Effector memory CD4-positive, alpha-beta T cell (primary cell): ENCODE results near the gene ARHGAP1.

Source experiments
- DNase-seq, 3 donors: peaks; one replicate each; pipeline ENCODE4 v3.0.0-alpha.2; 2020
- H3K27ac ChIP-seq: 2 replicates; pipeline ENCODE4 v1.7.0; 2013; ENCODE audit warnings: mild to moderate bottlenecking, low read length, moderate library complexity; ENCODE audit not compliant: insufficient read depth, poor library complexity, severe bottlenecking
- H3K27me3 ChIP-seq: replicated peaks from 2 replicates; pipeline ENCODE4 v1.7.0; 2013; ENCODE audit warnings: mild to moderate bottlenecking, low read length; ENCODE audit not compliant: insufficient read depth, control insufficient read depth, poor library complexity, severe bottlenecking
- H3K36me3 ChIP-seq: 2 replicates; pipeline ENCODE4 v1.7.0; 2013; ENCODE audit warnings: mild to moderate bottlenecking, low read length, moderate library complexity; ENCODE audit not compliant: control insufficient read depth, insufficient read depth
- H3K4me1 ChIP-seq: 2 replicates; pipeline ENCODE4 v1.7.0; 2013; ENCODE audit warnings: low read length, mild to moderate bottlenecking; ENCODE audit not compliant: control insufficient read depth, insufficient read depth, poor library complexity, severe bottlenecking
- H3K4me3 ChIP-seq: 2 replicates; pipeline ENCODE4 v1.7.0; 2013; ENCODE audit warnings: low read length, low read depth, mild to moderate bottlenecking; ENCODE audit not compliant: insufficient read depth, poor library complexity, severe bottlenecking
- H3K9me3 ChIP-seq: 2 replicates; pipeline ENCODE4 v1.7.0; 2013; ENCODE audit warnings: mild to moderate bottlenecking, low read length, moderate library complexity; ENCODE audit not compliant: control insufficient read depth

Gene ARHGAP1

GRCh38 chr11:46649180-46649738, 51.2 kb downstream of the ARHGAP1 start:
- no peak for DNase-seq
- Histone ChIP-seq H3K4me1 (no peaks in the 10 kb centered on the region), H3K9me3 (no peaks in the 10 kb centered on the region), H3K36me3 (peaks cover 75% of the 10 kb centered on the region), H3K27me3 (no peaks in the 10 kb centered on the region), H3K27ac (no peak overlapping the region), H3K4me3 (no peak overlapping the region)

GRCh38 chr11:46643986-46644385, 56.4 kb downstream of the ARHGAP1 start:
- H3K27me3 ChIP-seq: no peaks in the 10 kb centered on the region
- H3K36me3 ChIP-seq: peaks cover 49% of the 10 kb centered on the region
- H3K9me3 ChIP-seq: no peaks in the 10 kb centered on the region
- H3K4me1 ChIP-seq: no peaks in the 10 kb centered on the region
- H3K27ac ChIP-seq: no peak overlapping the region
- no peak overlapping the region for H3K4me3 ChIP-seq
- no peak for DNase-seq

- Histone ChIP-seq H3K27ac (no peak overlapping the region), H3K9me3 (no peaks in the 10 kb centered on the region), H3K36me3 (peaks cover 48% of the 10 kb centered on the region), H3K27me3 (no peaks in the 10 kb centered on the region), H3K4me3 (no peak overlapping the region), H3K4me1 (no peaks in the 10 kb centered on the region)
- no peak for DNase-seq
Observed at GRCh38 chr11:46643531-46643930, 56.9 kb downstream of the ARHGAP1 start.

- Histone ChIP-seq H3K4me1 (no peaks in the 10 kb centered on the region), H3K9me3 (no peaks in the 10 kb centered on the region), H3K4me3 (no peak overlapping the region), H3K36me3 (peaks cover 41% of the 10 kb centered on the region), H3K27me3 (no peaks in the 10 kb centered on the region), H3K27ac (no peak overlapping the region)
- DNase-seq: no peak
Observed at GRCh38 chr11:46642627-46643335, 57.6 kb downstream of the ARHGAP1 start.

- Histone ChIP-seq H3K27ac (no peak overlapping the region), H3K4me1 (no peaks in the 10 kb centered on the region), H3K36me3 (peaks cover 36% of the 10 kb centered on the region), H3K4me3 (no peak overlapping the region), H3K27me3 (no peaks in the 10 kb centered on the region), H3K9me3 (no peaks in the 10 kb centered on the region)
- DNase-seq: no peak
Observed at GRCh38 chr11:46641639-46642038, 58.8 kb downstream of the ARHGAP1 start.

DNA sequence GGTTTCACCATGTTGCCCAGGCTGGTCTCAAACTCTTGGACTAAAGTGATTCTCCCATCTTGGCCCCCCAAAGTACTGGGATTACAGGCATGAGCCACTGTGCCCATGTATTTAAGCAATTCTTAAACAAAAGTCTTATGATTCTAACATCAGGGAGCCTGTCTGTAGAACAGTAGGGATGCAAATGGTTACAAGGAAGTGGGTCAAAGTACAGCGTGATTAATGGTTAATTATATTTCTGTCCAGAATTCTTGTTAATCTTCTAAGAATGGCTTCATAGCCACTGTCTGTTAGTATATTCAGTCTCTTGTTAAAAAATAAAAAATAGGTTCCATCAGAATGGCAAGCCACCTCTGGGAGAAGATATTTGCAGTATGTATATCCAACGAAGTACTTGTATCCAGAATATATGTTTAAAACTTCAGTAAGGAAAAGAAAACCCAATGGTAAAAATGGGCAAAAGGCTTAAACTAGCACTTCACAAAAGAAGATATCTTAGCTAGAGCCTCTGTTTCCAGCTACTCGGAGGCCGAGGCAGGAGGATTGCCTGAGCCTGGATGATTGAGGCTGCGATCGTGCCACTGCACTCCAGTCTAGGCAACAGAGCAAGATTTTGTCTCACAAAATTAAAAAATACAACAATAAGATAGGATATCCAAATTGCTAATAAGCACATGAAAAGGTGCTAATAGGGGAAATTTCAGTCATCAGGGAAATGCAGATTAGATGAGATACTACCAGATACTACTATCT, 60.2 kb downstream of the ARHGAP1 start:
- Histone ChIP-seq H3K27me3 (no peaks in the 10 kb centered on the region), H3K4me3 (no peak overlapping the region), H3K4me1 (no peaks in the 10 kb centered on the region), H3K9me3 (no peaks in the 10 kb centered on the region), H3K36me3 (peaks cover 33% of the 10 kb centered on the region), H3K27ac (no peak overlapping the region)
- DNase-seq: no peak

DNA sequence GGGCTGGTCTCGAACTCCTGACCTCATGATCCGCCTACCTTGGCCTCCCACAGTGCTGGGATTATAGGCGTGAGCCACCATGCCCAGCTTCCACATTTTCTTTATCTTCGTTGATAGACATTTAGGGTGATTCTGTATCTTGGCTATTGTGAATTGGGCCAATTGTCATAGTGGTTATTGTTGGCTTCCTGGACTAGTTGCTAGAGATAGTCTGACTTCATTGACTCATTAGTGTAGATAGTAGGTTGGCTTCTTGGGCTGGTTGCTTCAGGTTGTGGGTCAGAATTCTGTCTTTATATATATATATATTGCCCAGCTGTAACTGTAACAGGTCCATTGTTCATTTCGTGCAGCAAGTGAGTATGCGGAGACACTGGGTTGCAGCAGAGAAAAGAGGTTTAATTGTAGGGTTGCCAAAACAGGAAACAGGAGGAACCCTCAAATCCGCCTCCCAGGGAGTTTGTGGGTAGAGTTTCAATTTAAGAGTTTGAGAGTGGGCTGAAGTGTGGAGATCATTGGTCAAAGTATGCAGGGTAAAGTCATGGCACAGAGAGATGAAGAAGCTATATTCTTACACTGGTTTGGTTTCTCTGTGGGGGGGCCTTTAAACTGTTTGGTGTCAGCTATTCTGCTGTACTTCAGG, 61.1 kb downstream of the ARHGAP1 start:
- Histone ChIP-seq H3K9me3 (no peaks in the 10 kb centered on the region), H3K36me3 (peaks cover 25% of the 10 kb centered on the region), H3K27ac (no peak overlapping the region), H3K27me3 (no peaks in the 10 kb centered on the region), H3K4me3 (no peak overlapping the region), H3K4me1 (no peaks in the 10 kb centered on the region)
- DNase-seq: no peak

DNA sequence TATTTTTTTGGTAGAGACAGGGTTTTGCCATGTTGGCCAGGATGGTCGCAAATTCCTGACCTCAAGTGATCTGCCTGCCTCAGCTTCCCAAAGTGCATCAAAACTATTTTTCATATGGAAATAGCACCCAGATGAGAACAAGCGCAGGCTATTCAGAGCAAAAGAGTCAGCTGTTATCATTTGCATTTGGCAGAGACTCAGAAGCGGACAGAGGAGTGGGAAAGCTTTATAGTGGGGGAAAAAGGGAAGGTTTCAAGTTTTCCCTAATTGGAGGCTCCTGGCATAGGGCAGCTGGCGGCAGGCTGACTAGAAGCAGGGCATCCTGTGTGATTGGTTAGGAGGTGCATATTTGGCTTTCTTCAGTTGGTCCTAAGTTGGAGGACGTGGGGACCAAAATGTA, 62.9 kb downstream of the ARHGAP1 start:
- no peaks in the 10 kb centered on the region for H3K27me3 ChIP-seq
- no peaks in the 10 kb centered on the region for H3K4me1 ChIP-seq
- no peak overlapping the region for H3K4me3 ChIP-seq
- H3K9me3 ChIP-seq: no peaks in the 10 kb centered on the region
- no peak overlapping the region for H3K27ac ChIP-seq
- H3K36me3 ChIP-seq: peaks cover 23% of the 10 kb centered on the region
- no peak for DNase-seq

DNA sequence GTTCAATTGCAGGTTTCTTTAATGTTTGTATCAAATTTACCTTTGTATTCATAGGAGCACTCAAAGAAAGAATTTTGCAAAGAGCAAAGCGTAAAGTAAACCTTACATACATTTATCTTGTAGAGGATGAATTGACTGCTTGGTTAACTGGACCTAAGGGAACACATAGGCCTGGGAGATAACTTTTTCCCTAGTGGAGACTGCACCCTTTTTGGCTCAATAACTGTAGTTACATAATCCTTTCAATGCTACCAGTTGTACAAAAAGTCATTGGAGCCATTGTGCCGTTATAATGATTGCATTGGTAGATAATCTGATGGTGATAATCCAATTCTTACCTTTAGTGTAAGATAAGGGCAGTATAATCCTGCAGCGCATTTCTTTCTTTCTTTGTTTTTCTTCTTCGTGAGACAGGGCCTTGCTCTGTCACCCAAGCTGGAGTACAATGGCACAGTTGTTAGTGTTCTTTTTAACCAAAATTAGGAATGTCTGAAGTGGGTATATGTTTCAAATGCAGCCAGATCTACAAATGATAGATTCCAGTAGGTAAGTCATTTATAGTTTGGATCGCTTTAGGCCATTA, 64.8 kb downstream of the ARHGAP1 start:
- H3K27me3 ChIP-seq: no peaks in the 10 kb centered on the region
- DNase-seq: no peak
- H3K9me3 ChIP-seq: no peaks in the 10 kb centered on the region
- H3K36me3 ChIP-seq: peaks cover 31% of the 10 kb centered on the region
- H3K27ac ChIP-seq: no peak overlapping the region
- H3K4me3 ChIP-seq: no peak overlapping the region
- no peaks in the 10 kb centered on the region for H3K4me1 ChIP-seq
